HCT116 (cell line): Measurements from ENCODE around the gene YDJC. TPM values are rescaled to one million over a fixed set of nuclear protein-coding genes. Genes with fewer than 3 reads are reported as not detected.
A peak's percentile ranks its signal among the peaks of the same experiment; 100 is the strongest.

ENCODE experiments used
- ATAC-seq: fragments of 200-7000 bp; cut with Tn5 transposase; 2 replicates; pipeline ENCODE4 v1.9.1; 2020; ENCODE audit warnings: mild to moderate bottlenecking, moderate library complexity
- BruUV-seq: library from RNA; stranded (reverse); fragments of 400-500 nt; replicated peaks from 2 replicates; lab custom pipeline; 2021; lab: Mats Ljungman, UMichigan
- CTCF ChIA-PET: fragments of 300-600 bp; sonication (Branson Sonifier 250); formaldehyde crosslinking; loops from one replicate; lab custom pipeline; 2021; ENCODE audit warnings: antibody characterized with exemption; lab: Charles Lee
- POLR2A ChIA-PET: fragments of 300-600, 350-600 bp; sonication (Branson Sonifier 250); formaldehyde crosslinking; loops from one replicate; lab custom pipeline; 2021; ENCODE audit warnings: antibody characterized with exemption; lab: Charles Lee
- RAD21 ChIA-PET, 2 experiments: fragments of 300-600 bp; sonication (Branson Sonifier 250); formaldehyde crosslinking; loops; one replicate each; lab custom pipeline; 2023; ENCODE audit warnings: low total read pairs in 2 of 2; ENCODE audit not compliant: uncharacterized antibody in 2 of 2, unreplicated experiment in 2 of 2, low non-redundant PET in 1 of 2; lab: Charles Lee
- DNase-seq: peaks from one replicate; pipeline ENCODE4 v3.0.0-alpha.2; 2010; ENCODE audit warnings: low read depth, low spot score
- H2AFZ ChIP-seq: fragments of 200-600 bp; shearing (Covaris generic), sonication (generic); 2 replicates; pipeline ENCODE4 v1.6.1; 2017; ENCODE audit warnings: low read depth, mixed run types, mixed read lengths, antibody characterized with exemption, low read length; ENCODE audit not compliant: poor library complexity, severe bottlenecking
- H3K27ac ChIP-seq: 2 replicates; pipeline ENCODE4 v1.5.1; 2012; ENCODE audit warnings: low read depth, low read length
- H3K27me3 ChIP-seq: fragments of 200-600 bp; sonication (generic); 2 replicates; pipeline ENCODE4 v1.6.1; 2016; ENCODE audit warnings: mixed run types, low read length, mixed read lengths; ENCODE audit not compliant: insufficient read depth
- H3K36me3 ChIP-seq, 2 experiments: fragments of 200-500 bp in 1 of 2; fragments of 200-600 bp in 1 of 2; sonication (Bioruptor generic) in 1 of 2; sonication (generic) in 1 of 2; 2 replicates each; pipeline versions ENCODE4 v1.5.1 to v1.6.1; 2014 to 2016; ENCODE audit warnings: low read length in 2 of 2, inconsistent platforms in 1 of 2, mixed read lengths in 1 of 2, mixed run types in 1 of 2; ENCODE audit not compliant: insufficient read depth in 2 of 2, control insufficient read depth in 1 of 2
- H3K4me1 ChIP-seq, 2 experiments: fragments of 200-600 bp in 1 of 2; sonication (generic) in 1 of 2; 2 replicates each; pipeline versions ENCODE4 v1.5.1 to v1.6.1; 2012 to 2017; ENCODE audit warnings: low read length in 2 of 2, inconsistent platforms in 1 of 2, mild to moderate bottlenecking in 1 of 2, mixed read lengths in 1 of 2, mixed run types in 1 of 2, moderate library complexity in 1 of 2; ENCODE audit not compliant: insufficient read depth in 2 of 2, control insufficient read depth in 1 of 2
- H3K4me2 ChIP-seq: fragments of 200-600 bp; sonication (generic); 2 replicates; pipeline ENCODE4 v1.6.1; 2017; ENCODE audit warnings: mixed run types, low read length, mixed read lengths
- H3K4me3 ChIP-seq, 2 experiments: fragments of 200-600 bp in 1 of 2; sonication (generic) in 1 of 2; replicated peaks in 1 of 2; 2 replicates each; pipeline ENCODE4 v1.5.1; 2011 to 2016; ENCODE audit warnings: low read length in 2 of 2, control low read depth in 1 of 2, low read depth in 1 of 2, mild to moderate bottlenecking in 1 of 2, mixed read lengths in 1 of 2, mixed run types in 1 of 2
- H3K79me2 ChIP-seq: fragments of 200-600 bp; sonication (generic); 2 replicates; pipeline ENCODE4 v1.6.1; 2017; ENCODE audit warnings: mild to moderate bottlenecking, mixed run types, low read length, moderate library complexity, mixed read lengths; ENCODE audit not compliant: insufficient read depth
- H3K9ac ChIP-seq: fragments of 200-600 bp; sonication (generic); 2 replicates; pipeline ENCODE4 v1.6.1; 2016; ENCODE audit warnings: low read length, mixed read lengths
- H3K9me2 ChIP-seq: fragments of 200-600 bp; sonication (generic), shearing (Covaris generic); 2 replicates; pipeline ENCODE4 v1.6.1; 2017; ENCODE audit warnings: mixed run types, mild to moderate bottlenecking, moderate library complexity; ENCODE audit not compliant: insufficient read depth
- H3K9me3 ChIP-seq, 2 experiments: fragments of 200-500 bp in 1 of 2; fragments of 200-600 bp in 1 of 2; sonication (Bioruptor generic) in 1 of 2; sonication (generic) in 1 of 2; 2 replicates each; pipeline ENCODE4 v1.6.1; 2014 to 2017; ENCODE audit warnings: low read length in 2 of 2, mixed read lengths in 2 of 2, inconsistent platforms in 1 of 2, low read depth in 1 of 2, mild to moderate bottlenecking in 1 of 2, mixed run types in 1 of 2, moderate library complexity in 1 of 2; ENCODE audit not compliant: control insufficient read depth in 1 of 2, insufficient read depth in 1 of 2
- H4K20me1 ChIP-seq: fragments of 200-600 bp; sonication (generic), shearing (Covaris generic); 2 replicates; pipeline ENCODE4 v1.6.1; 2017; ENCODE audit warnings: mixed run types, mild to moderate bottlenecking, moderate library complexity; ENCODE audit not compliant: insufficient read depth
- CEBPB ChIP-seq: IDR thresholded peaks from 2 replicates; pipeline ENCODE4 v1.6.1; 2012; ENCODE audit warnings: low read depth
- EGR1 ChIP-seq: IDR thresholded peaks from 2 replicates; pipeline ENCODE4 v1.6.1; 2012; ENCODE audit warnings: low read depth
- EZH2 ChIP-seq: fragments of 200-600 bp; sonication (generic); IDR thresholded peaks from 2 replicates; pipeline ENCODE4 v1.6.1; 2017; ENCODE audit warnings: antibody characterized with exemption, mixed run types
- EZH2phosphoT487 ChIP-seq: fragments of 200-600 bp; IDR thresholded peaks from 2 replicates; pipeline ENCODE4 v1.6.1; 2018; ENCODE audit warnings: antibody characterized with exemption, borderline replicate concordance
- MAX ChIP-seq: IDR thresholded peaks from 2 replicates; pipeline ENCODE4 v1.6.1; 2012
- POLR2AphosphoS5 ChIP-seq: IDR thresholded peaks from 2 replicates; pipeline ENCODE4 v1.6.1; 2011; ENCODE audit warnings: mild to moderate bottlenecking, low read depth, low read length, moderate library complexity
- RAD21 ChIP-seq: IDR thresholded peaks from 2 replicates; pipeline ENCODE4 v1.6.1; 2012; ENCODE audit warnings: low read depth, mild to moderate bottlenecking
- SIN3A ChIP-seq: IDR thresholded peaks from 2 replicates; pipeline ENCODE4 v1.6.1; 2012; ENCODE audit warnings: low read depth
- SP1 ChIP-seq: IDR thresholded peaks from 2 replicates; pipeline ENCODE4 v1.6.1; 2012; ENCODE audit warnings: low read depth
- SRF ChIP-seq: IDR thresholded peaks from 2 replicates; pipeline ENCODE4 v1.6.1; 2012; ENCODE audit warnings: low read depth
- YY1 ChIP-seq: IDR thresholded peaks from 2 replicates; pipeline ENCODE4 v1.6.1; 2011; ENCODE audit warnings: low read length, low read depth, moderate library complexity, mild to moderate bottlenecking; ENCODE audit not compliant: insufficient replicate concordance; ENCODE audit errors: extremely low read depth
- ZNF274 ChIP-seq: fragments of 200-500 bp; sonication (Bioruptor generic); IDR thresholded peaks from 2 replicates; pipeline ENCODE4 v1.6.1; 2014; ENCODE audit warnings: mild to moderate bottlenecking, low read depth, low read length, inconsistent platforms
- intact Hi-C: fragments of 100-400 bp; cut with micrococcal nuclease; formaldehyde crosslinking; loops from 2 replicates; pipeline ENCODE4 v1.10.0; 2022
- total RNA-seq: library from RNA; stranded (reverse); gene quantifications from one replicate; pipeline ENCODE4 v1.2.1, GENCODE V29; 2021; ENCODE audit not compliant: unreplicated experiment
- TF ChIP-seq, protein P1 (sequence below): IDR thresholded peaks from 2 replicates; pipeline ENCODE4 v1.6.1; 2012; ENCODE audit warnings: low read depth
- TF ChIP-seq, protein P2 (sequence below), 3 experiments: fragments of 200-600 bp in 1 of 3; sonication (generic) in 1 of 3; IDR thresholded peaks in 2 of 3; conservative IDR thresholded peaks in 1 of 3; 2 replicates each; pipeline ENCODE4 v1.5.1; 2012 to 2017; ENCODE audit warnings: low read depth in 2 of 3, low read length in 2 of 3, antibody characterized with exemption in 1 of 3, borderline replicate concordance in 1 of 3, control low read depth in 1 of 3, mild to moderate bottlenecking in 1 of 3, mixed read lengths in 1 of 3, mixed run types in 1 of 3, moderate library complexity in 1 of 3; ENCODE audit not compliant: insufficient read depth in 1 of 3

YDJC gene
- total RNA-seq, 1 experiment from 2014 or later: 78.3 TPM

DNA sequence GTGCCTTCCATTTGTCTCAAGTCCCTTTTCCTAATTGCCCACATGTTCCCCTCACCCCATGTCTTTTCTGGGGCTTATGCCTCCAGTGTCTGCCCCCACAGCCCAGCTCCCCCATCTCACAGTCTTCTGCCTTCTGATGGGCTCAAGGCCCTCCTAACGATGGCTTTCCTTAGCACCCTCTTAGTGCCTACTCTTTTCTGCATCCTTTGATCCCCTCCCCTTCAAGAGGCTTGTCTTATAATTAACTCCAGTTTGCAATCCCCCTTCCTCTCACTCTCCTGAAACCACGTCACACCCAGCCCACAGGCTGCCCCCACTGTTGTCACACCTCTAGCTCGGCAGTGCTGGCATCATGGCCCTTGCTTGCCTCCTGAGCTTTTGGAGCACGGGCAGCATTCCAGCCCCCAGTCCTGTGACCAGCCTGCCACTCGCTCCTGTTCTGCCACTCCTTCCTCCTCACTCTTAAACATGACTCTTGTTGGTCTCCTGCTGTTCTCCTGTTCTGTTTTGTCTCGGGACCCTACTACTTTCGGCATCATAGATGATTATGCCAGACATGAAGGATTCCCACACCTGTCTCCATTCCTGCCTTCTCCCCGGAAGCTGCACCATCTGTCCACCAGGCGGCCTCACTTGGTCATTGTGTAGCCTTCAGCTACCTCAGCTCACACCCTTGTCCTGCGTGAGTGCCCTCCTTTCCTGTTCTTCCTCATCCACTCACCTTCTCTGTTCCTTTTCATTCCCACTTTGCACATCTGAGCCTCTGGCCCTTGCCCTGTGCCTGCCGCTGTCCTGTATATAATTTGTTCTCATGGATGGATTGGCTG is 36.2 kb downstream of the YDJC start:
- no peak for DNase-seq
- ChIA-PET CTCF (interaction anchor here (1.3 to 1.8 kb wide), 2 partner anchors 49 to 53 kb away, joined by 6 to 16 read pairs; partner anchors contain the start of gene SDF2L1), POLR2A (interaction anchor here (1.0 to 1.5 kb wide), 2 partner anchors 35 to 49 kb away, joined by 3 to 4 read pairs; partner anchors contain the start of gene SDF2L1), RAD21 (no interaction called here)
- peak; percentile 90 for ATAC-seq
- no TSS peak for BruUV-seq
- H3K27ac ChIP-seq: no peak overlapping the region
- no peaks in the 10 kb centered on the region for H3K9me2 ChIP-seq
- H3K4me1 ChIP-seq: no peaks in the 10 kb centered on the region
- H3K4me2 ChIP-seq: no peak overlapping the region
- H3K79me2 ChIP-seq: peaks cover 100% of the 10 kb centered on the region
- H3K9ac ChIP-seq: no peak overlapping the region
- no peak overlapping the region for H2AFZ ChIP-seq
- H3K4me3 ChIP-seq: no peak overlapping the region
- TF ChIP-seq, protein P1, sequence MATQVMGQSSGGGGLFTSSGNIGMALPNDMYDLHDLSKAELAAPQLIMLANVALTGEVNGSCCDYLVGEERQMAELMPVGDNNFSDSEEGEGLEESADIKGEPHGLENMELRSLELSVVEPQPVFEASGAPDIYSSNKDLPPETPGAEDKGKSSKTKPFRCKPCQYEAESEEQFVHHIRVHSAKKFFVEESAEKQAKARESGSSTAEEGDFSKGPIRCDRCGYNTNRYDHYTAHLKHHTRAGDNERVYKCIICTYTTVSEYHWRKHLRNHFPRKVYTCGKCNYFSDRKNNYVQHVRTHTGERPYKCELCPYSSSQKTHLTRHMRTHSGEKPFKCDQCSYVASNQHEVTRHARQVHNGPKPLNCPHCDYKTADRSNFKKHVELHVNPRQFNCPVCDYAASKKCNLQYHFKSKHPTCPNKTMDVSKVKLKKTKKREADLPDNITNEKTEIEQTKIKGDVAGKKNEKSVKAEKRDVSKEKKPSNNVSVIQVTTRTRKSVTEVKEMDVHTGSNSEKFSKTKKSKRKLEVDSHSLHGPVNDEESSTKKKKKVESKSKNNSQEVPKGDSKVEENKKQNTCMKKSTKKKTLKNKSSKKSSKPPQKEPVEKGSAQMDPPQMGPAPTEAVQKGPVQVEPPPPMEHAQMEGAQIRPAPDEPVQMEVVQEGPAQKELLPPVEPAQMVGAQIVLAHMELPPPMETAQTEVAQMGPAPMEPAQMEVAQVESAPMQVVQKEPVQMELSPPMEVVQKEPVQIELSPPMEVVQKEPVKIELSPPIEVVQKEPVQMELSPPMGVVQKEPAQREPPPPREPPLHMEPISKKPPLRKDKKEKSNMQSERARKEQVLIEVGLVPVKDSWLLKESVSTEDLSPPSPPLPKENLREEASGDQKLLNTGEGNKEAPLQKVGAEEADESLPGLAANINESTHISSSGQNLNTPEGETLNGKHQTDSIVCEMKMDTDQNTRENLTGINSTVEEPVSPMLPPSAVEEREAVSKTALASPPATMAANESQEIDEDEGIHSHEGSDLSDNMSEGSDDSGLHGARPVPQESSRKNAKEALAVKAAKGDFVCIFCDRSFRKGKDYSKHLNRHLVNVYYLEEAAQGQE: no peak
- TF ChIP-seq EZH2 (no peak), ZNF274 (no peak), EGR1 (no peak), RAD21 (peak; percentile 13; the same call in 1 of the 2 replicates), MAX (no peak), SIN3A (no peak), CEBPB (no peak), POLR2AphosphoS5 (no peak), EZH2phosphoT487 (no peak), SP1 (no peak), SRF (no peak), YY1 (no peak)
- TF ChIP-seq, protein P2, sequence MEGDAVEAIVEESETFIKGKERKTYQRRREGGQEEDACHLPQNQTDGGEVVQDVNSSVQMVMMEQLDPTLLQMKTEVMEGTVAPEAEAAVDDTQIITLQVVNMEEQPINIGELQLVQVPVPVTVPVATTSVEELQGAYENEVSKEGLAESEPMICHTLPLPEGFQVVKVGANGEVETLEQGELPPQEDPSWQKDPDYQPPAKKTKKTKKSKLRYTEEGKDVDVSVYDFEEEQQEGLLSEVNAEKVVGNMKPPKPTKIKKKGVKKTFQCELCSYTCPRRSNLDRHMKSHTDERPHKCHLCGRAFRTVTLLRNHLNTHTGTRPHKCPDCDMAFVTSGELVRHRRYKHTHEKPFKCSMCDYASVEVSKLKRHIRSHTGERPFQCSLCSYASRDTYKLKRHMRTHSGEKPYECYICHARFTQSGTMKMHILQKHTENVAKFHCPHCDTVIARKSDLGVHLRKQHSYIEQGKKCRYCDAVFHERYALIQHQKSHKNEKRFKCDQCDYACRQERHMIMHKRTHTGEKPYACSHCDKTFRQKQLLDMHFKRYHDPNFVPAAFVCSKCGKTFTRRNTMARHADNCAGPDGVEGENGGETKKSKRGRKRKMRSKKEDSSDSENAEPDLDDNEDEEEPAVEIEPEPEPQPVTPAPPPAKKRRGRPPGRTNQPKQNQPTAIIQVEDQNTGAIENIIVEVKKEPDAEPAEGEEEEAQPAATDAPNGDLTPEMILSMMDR (IDR thresholded peaks at IDR 0.05 in 2 of 3, conservative IDR thresholded peaks at IDR 0.05 in 1 of 3; ENCODE audit: borderline replicate concordance in 1 of 3, insufficient read depth in 1 of 3, low read depth in 2 of 3, low read length in 2 of 3): peak; percentile 11 to 65 (median 60); a peak in 4 of 6 replicates
- no peaks in the 10 kb centered on the region for H3K27me3 ChIP-seq
- intact Hi-C loops: no loop called here
- peaks cover 24% of the 10 kb centered on the region; the same call in 1 of the 2 replicates for H4K20me1 ChIP-seq
- no peaks in the 10 kb centered on the region for H3K9me3 ChIP-seq
- H3K36me3 ChIP-seq: peaks cover 11 to 36% of the 10 kb centered on the region in 2 experiments
